Activated B cell treated with CpG ODN at 0.5 μM for 24 hours (primary cell): ENCODE measurements around the gene ABCA5. TPM values are rescaled to one million over a fixed set of nuclear protein-coding genes. Genes with fewer than 3 reads are reported as not detected.

Experiments
- ATAC-seq: fragments of 200-7000 bp; cut with Tn5 transposase; one replicate; pipeline ENCODE4 v1.10.0; 2021; ENCODE audit warnings: low read depth, mild to moderate bottlenecking, moderate library complexity
- CTCF ChIA-PET: fragments of 350-600 bp; sonication (Branson Sonifier 250); formaldehyde crosslinking; loops from one replicate; lab custom pipeline; 2021; ENCODE audit warnings: antibody characterized with exemption; lab: Charles Lee
- POLR2A ChIA-PET: fragments of 350-600 bp; sonication (Branson Sonifier 250); formaldehyde crosslinking; loops from one replicate; lab custom pipeline; 2021; ENCODE audit warnings: antibody characterized with exemption; lab: Charles Lee
- DNase-seq: peaks from one replicate; pipeline ENCODE4 v3.0.0; 2022
- H3K27ac Mint-ChIP-seq: one replicate; pipeline ENCODE4 v1.8.0; 2020; ENCODE audit warnings: mixed read lengths
- H3K27me3 Mint-ChIP-seq: one replicate; pipeline ENCODE4 v1.8.0; 2021; ENCODE audit warnings: mixed read lengths
- H3K36me3 Mint-ChIP-seq: one replicate; pipeline ENCODE4 v1.8.0; 2021; ENCODE audit warnings: low read depth, mixed read lengths
- H3K4me1 Mint-ChIP-seq: one replicate; pipeline ENCODE4 v1.8.0; 2021; ENCODE audit warnings: mixed read lengths
- H3K4me3 Mint-ChIP-seq: one replicate; pipeline ENCODE4 v1.8.0; 2020; ENCODE audit warnings: mild to moderate bottlenecking, mixed read lengths
- H3K9me3 Mint-ChIP-seq: one replicate; pipeline ENCODE4 v1.8.0; 2020; ENCODE audit warnings: mixed read lengths
- CTCF ChIP-seq: fragments of 200-600 bp; IDR thresholded peaks from one replicate; pipeline ENCODE4 v1.8.0; 2022; ENCODE audit warnings: antibody characterized with exemption, mild to moderate bottlenecking
- intact Hi-C: fragments of 100-400 bp; cut with micrococcal nuclease; formaldehyde crosslinking; loops from one replicate; pipeline ENCODE4 v1.15.1; 2024
- total RNA-seq: library from RNA; stranded (reverse); gene quantifications from 2 replicates; pipeline ENCODE4 v1.2.3, GENCODE V29; 2022

The ABCA5 gene
- total RNA-seq, 1 donor from 2014 or later = 30.3 TPM

DNA sequence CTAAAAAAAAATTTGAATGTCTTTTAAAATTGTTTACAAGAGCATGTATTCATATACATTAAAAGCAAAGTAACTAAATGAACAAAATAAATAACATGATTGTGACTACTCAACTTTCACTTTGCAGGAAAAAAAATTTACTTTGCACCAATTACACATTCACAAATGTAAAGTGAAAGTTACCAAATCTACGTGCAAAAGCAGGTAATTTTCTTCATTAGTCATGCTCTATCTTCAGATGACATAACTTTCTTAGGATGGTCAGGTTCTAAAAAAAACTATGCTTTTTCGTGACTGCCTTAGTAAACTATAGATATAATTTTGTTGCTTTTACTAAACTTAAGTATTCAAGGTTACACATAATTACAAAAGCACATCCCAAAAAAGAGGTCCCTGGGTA is 81.3 kb downstream of the ABCA5 start:
- H3K27ac Mint-ChIP-seq = no peak overlapping the region
- no peak for TF ChIP-seq CTCF
- H3K27me3 Mint-ChIP-seq = no peaks in the 10 kb centered on the region
- POLR2A ChIA-PET = no interaction called here
- CTCF ChIA-PET = interaction anchor here (1.0 to 1.6 kb wide), 3 partner anchors 10 to 708 kb away, joined by 3 to 4 read pairs (median 3); no protein-coding TSS in a partner anchor
- H3K9me3 Mint-ChIP-seq = no peaks in the 10 kb centered on the region
- DNase-seq = no peak
- intact Hi-C loops = loop anchor here (1.0 to 10.0 kb wide), 6 partner anchors 279 to 1283 kb away; no protein-coding TSS in a partner anchor
- no peak overlapping the region for H3K4me3 Mint-ChIP-seq
- ATAC-seq = no peak
- H3K4me1 Mint-ChIP-seq = no peaks in the 10 kb centered on the region
- H3K36me3 Mint-ChIP-seq = no peaks in the 10 kb centered on the region

- TF ChIP-seq CTCF = no peak
- POLR2A ChIA-PET = interaction anchor here (0.6 kb wide), 1 partner anchor 802 kb away, joined by 5 read pairs; no protein-coding TSS in a partner anchor
- H3K4me3 Mint-ChIP-seq = no peak overlapping the region
- CTCF ChIA-PET = interaction anchor here (1.1 to 5.4 kb wide), 4 partner anchors 9 to 468 kb away, joined by 3 to 44 read pairs (median 4); no protein-coding TSS in a partner anchor
- intact Hi-C loops = loop anchor here (5.0 to 10.0 kb wide), 3 partner anchors 265 to 975 kb away; no protein-coding TSS in a partner anchor
- H3K36me3 Mint-ChIP-seq = no peaks in the 10 kb centered on the region
- DNase-seq (no peak), ATAC-seq (no peak)
- H3K27me3 Mint-ChIP-seq = no peaks in the 10 kb centered on the region
- no peaks in the 10 kb centered on the region for H3K9me3 Mint-ChIP-seq
- H3K4me1 Mint-ChIP-seq = peaks cover 5% of the 10 kb centered on the region
- no peak overlapping the region for H3K27ac Mint-ChIP-seq
Observed at GRCh38 chr17:69239611-69240600, 87.0 kb downstream of the ABCA5 start.

DNA sequence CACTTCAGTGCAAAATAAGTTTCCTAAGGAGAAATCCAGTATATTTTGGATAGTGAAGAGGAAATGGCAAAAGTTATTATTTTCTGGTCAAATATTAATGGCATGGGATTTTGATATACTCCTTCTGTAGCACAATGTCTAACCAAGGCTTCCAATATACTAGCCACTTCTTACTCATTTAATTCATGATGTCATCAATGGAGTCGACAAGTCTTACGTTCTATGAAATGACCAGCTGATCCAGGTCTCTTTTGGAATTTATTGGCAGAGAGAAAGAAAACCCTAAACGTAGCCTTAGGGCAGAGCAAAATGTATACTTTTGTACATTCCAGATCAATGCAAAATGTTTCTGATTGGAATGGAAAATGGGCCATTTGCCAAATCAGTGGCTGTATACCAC is 90.0 kb downstream of the ABCA5 start:
- Mint-ChIP-seq H3K4me1 (peaks cover 5% of the 10 kb centered on the region), H3K36me3 (peaks cover 3% of the 10 kb centered on the region), H3K9me3 (peaks cover 7% of the 10 kb centered on the region), H3K4me3 (no peak overlapping the region), H3K27me3 (no peaks in the 10 kb centered on the region), H3K27ac (no peak overlapping the region)
- ChIA-PET CTCF (interaction anchor here (0.7 to 5.4 kb wide), 4 partner anchors 10 to 460 kb away, joined by 3 to 44 read pairs (median 4); no protein-coding TSS in a partner anchor), POLR2A (no interaction called here)
- DNase-seq = no peak
- no peak for ATAC-seq
- intact Hi-C loops = loop anchor here (5.0 to 10.0 kb wide), 2 partner anchors 262 to 700 kb away; no protein-coding TSS in a partner anchor
- TF ChIP-seq CTCF = no peak

DNA sequence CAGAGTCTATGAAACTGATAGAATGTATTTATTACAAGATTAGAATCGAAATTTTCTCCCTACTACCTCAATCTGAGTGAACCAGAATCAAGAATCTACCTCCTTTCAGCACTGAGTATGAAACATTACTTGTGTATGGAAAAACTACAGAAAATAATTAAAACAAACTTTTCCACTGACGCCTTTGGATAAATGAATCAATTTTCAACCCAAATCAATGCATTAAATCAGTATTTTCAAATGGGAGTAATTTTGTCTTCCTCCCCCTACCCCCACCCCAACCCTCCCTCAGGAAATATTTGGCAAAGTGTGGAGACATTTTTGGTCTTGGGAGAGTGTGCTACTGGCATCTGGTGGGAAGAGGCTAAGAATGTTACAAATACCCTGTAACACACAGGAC is 90.5 kb downstream of the ABCA5 start:
- Mint-ChIP-seq H3K4me3 (no peak overlapping the region), H3K27ac (no peak overlapping the region), H3K27me3 (no peaks in the 10 kb centered on the region), H3K4me1 (peaks cover 5% of the 10 kb centered on the region), H3K36me3 (peaks cover 3% of the 10 kb centered on the region), H3K9me3 (peaks cover 7% of the 10 kb centered on the region)
- intact Hi-C loops = loop anchor here (5.0 to 10.0 kb wide), 2 partner anchors 262 to 699 kb away; no protein-coding TSS in a partner anchor
- ChIA-PET POLR2A (no interaction called here), CTCF (interaction anchor here (0.7 to 4.4 kb wide), 4 partner anchors 11 to 465 kb away, joined by 4 to 52 read pairs (median 10); no protein-coding TSS in a partner anchor)
- DNase-seq (no peak), ATAC-seq (no peak)
- TF ChIP-seq CTCF = no peak
